Breast epithelium (tissue), 4 donors: ENCODE measurements around the gene STARD10. TPM values are rescaled to one million over a fixed set of nuclear protein-coding genes. Genes with fewer than 3 reads are reported as not detected.

ENCODE experiments used
- DNase-seq, 2 donors: peaks; one replicate each; pipeline ENCODE4 v3.0.0-alpha.2; 2019; ENCODE audit warnings: low spot score in 2 of 2
- H3K27ac ChIP-seq, 2 donors: fragments of 200-600 bp; sonication (generic) in 1 of 2; one replicate each; pipeline ENCODE4 v1.5.1; 2016 to 2019; ENCODE audit warnings: mild to moderate bottlenecking in 1 of 2
- H3K27me3 ChIP-seq, 2 donors: fragments of 200-600 bp; sonication (generic) in 1 of 2; one replicate each; pipeline versions ENCODE4 v1.5.1 to v1.6.0; 2017 to 2019; ENCODE audit warnings: control low read depth in 1 of 2, mild to moderate bottlenecking in 1 of 2
- H3K36me3 ChIP-seq: fragments of 200-600 bp; one replicate; pipeline ENCODE4 v1.5.1; 2019
- H3K4me1 ChIP-seq, 2 donors: fragments of 200-600 bp; sonication (generic); one replicate each; pipeline ENCODE4 v1.5.1; 2016 to 2019; ENCODE audit warnings: control low read depth in 1 of 2
- H3K4me3 ChIP-seq, 3 donors: fragments of 200-600 bp; sonication (generic); 1 replicate in 2 of 3; 2 replicates in 1 of 3; pipeline ENCODE4 v1.5.1; 2016 to 2019; ENCODE audit warnings: mild to moderate bottlenecking in 3 of 3, moderate library complexity in 2 of 3
- H3K9me3 ChIP-seq, 2 donors: fragments of 200-600 bp; sonication (generic) in 1 of 2; one replicate each; pipeline ENCODE4 v1.5.1; 2016 to 2019; ENCODE audit warnings: control low read depth in 1 of 2
- POLR2A ChIP-seq: fragments of 450-650 bp; IDR thresholded peaks from one replicate; pipeline ENCODE4 v1.6.1; 2016; ENCODE audit warnings: antibody characterized with exemption, mild to moderate bottlenecking, moderate library complexity
- POLR2AphosphoS5 ChIP-seq, 3 donors: sonication (generic); formaldehyde crosslinking; IDR thresholded peaks; one replicate each; pipeline ENCODE4 v1.6.1; 2017; ENCODE audit warnings: antibody characterized with exemption in 3 of 3
- intact Hi-C: fragments of 100-400 bp; cut with DNase I; formaldehyde crosslinking; loops from one replicate; pipeline ENCODE4 v1.15.1; 2023; ENCODE audit warnings: low total_unique reads
- total RNA-seq, 3 donors: library from RNA; depleted of rRNA; stranded (reverse); fragments of >200 nt; gene quantifications; one replicate each; pipeline ENCODE4 v1.1.0, GENCODE V29; 2016
- TF ChIP-seq, protein P1 (sequence below), 3 donors: fragments of 450-650 bp; IDR thresholded peaks; one replicate each; pipeline ENCODE4 v1.5.1; 2016 to 2017; ENCODE audit warnings: antibody characterized with exemption in 3 of 3, mild to moderate bottlenecking in 3 of 3, moderate library complexity in 3 of 3

Gene STARD10
- total RNA-seq, 3 donors from 2014 or later: 20.6 to 117 (median 93.7) TPM

DNA sequence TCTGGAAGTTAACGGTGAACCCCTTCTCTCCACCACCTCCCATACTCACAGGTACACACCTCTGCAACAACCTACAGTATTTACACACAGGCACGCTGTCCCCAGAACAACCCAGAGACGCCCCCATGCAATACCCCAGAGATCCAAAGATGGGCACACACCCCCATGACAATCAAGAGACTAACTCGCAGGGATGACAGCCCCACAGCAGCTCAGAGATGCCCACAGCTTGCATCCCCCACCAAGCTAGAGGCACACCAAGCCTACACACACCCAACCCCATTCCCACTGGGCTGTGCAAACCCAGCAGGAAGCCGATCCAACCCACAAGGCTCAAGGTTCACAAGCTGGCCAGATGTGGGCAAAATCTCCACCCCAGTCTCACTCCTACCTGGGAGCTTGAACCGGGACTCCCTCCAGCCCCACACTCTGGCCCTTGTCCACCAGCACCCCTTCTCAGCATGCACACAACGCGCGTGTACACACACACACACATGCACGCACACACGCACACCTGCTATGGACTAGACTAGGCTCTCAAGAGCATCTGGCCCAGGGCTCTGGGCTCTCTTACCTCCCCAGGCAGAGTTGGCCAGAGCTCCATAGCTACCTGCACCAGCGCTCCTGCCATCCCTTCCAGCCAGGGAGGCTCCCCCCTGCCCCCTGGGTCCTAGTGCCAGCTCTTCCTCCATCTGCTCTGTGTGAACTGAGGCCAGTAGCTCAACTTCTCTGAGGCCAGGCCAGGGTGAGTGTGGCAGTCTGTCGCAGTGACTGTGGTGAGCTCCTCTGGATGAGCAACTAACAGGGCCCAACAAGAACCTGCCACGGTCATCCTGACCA, 11.5 kb downstream of the STARD10 start:
- no peaks in the 10 kb centered on the region for H3K27me3 ChIP-seq
- peak overlapping the region; percentile 57 to 92 (median 81) for H3K4me3 ChIP-seq
- H3K36me3 ChIP-seq: no peaks in the 10 kb centered on the region
- peak overlapping the region; percentile 83 to 93 for H3K27ac ChIP-seq
- DNase-seq: no peak
- H3K4me1 ChIP-seq: peaks cover 3 to 17% of the 10 kb centered on the region in 2 donors
- intact Hi-C loops: loop anchor here (10.0 kb wide), 1 partner anchor 58 kb away; no protein-coding TSS in a partner anchor
- no peaks in the 10 kb centered on the region for H3K9me3 ChIP-seq
- TF ChIP-seq POLR2AphosphoS5 (IDR thresholded peaks at IDR 0.05): no peak
- TF ChIP-seq POLR2A: no peak
- TF ChIP-seq, protein P1, sequence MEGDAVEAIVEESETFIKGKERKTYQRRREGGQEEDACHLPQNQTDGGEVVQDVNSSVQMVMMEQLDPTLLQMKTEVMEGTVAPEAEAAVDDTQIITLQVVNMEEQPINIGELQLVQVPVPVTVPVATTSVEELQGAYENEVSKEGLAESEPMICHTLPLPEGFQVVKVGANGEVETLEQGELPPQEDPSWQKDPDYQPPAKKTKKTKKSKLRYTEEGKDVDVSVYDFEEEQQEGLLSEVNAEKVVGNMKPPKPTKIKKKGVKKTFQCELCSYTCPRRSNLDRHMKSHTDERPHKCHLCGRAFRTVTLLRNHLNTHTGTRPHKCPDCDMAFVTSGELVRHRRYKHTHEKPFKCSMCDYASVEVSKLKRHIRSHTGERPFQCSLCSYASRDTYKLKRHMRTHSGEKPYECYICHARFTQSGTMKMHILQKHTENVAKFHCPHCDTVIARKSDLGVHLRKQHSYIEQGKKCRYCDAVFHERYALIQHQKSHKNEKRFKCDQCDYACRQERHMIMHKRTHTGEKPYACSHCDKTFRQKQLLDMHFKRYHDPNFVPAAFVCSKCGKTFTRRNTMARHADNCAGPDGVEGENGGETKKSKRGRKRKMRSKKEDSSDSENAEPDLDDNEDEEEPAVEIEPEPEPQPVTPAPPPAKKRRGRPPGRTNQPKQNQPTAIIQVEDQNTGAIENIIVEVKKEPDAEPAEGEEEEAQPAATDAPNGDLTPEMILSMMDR (IDR thresholded peaks at IDR 0.05): no peak

GRCh38 chr11:72781313-72782080, 12.3 kb downstream of the STARD10 start:
- H3K27me3 ChIP-seq: no peaks in the 10 kb centered on the region
- H3K9me3 ChIP-seq: no peaks in the 10 kb centered on the region
- intact Hi-C loops: loop anchor here (10.0 kb wide), 1 partner anchor 57 kb away; no protein-coding TSS in a partner anchor
- peaks cover 3 to 22% of the 10 kb centered on the region in 2 donors for H3K4me1 ChIP-seq
- no peak for DNase-seq
- TF ChIP-seq, protein P1 (IDR thresholded peaks at IDR 0.05): no peak
- TF ChIP-seq POLR2AphosphoS5 (IDR thresholded peaks at IDR 0.05): no peak
- no peak for TF ChIP-seq POLR2A
- H3K27ac ChIP-seq: peak overlapping the region; percentile 83 to 93
- peak overlapping the region; percentile 57 to 92 (median 81) for H3K4me3 ChIP-seq
- no peaks in the 10 kb centered on the region for H3K36me3 ChIP-seq

- peak; percentile 54 to 71 for DNase-seq
- peak overlapping the region; percentile 57 to 92 (median 81) for H3K4me3 ChIP-seq
- intact Hi-C loops: loop anchor here (10.0 kb wide), 1 partner anchor 56 kb away; no protein-coding TSS in a partner anchor
- H3K27ac ChIP-seq: peak overlapping the region; percentile 83 to 93
- peaks cover 3 to 22% of the 10 kb centered on the region in 2 donors for H3K4me1 ChIP-seq
- no peaks in the 10 kb centered on the region for H3K36me3 ChIP-seq
- H3K27me3 ChIP-seq: no peaks in the 10 kb centered on the region
- no peaks in the 10 kb centered on the region for H3K9me3 ChIP-seq
- TF ChIP-seq POLR2AphosphoS5 (IDR thresholded peaks at IDR 0.05): peak in 2 of 3 donors; percentile 20 to 50
- TF ChIP-seq POLR2A: peak; percentile 22
- TF ChIP-seq, protein P1 (IDR thresholded peaks at IDR 0.05): no peak
Observed at GRCh38 chr11:72781063-72781312, 12.9 kb downstream of the STARD10 start.

GRCh38 chr11:72780296-72781062, 13.4 kb downstream of the STARD10 start:
- Histone ChIP-seq H3K27me3 (no peaks in the 10 kb centered on the region), H3K36me3 (no peaks in the 10 kb centered on the region), H3K9me3 (no peaks in the 10 kb centered on the region), H3K4me3 (peak overlapping the region; percentile 57 to 92 (median 81)), H3K4me1 (peaks cover 3 to 22% of the 10 kb centered on the region in 2 donors), H3K27ac (peak overlapping the region; percentile 83 to 93)
- intact Hi-C loops: loop anchor here (10.0 kb wide), 1 partner anchor 56 kb away; no protein-coding TSS in a partner anchor
- TF ChIP-seq, protein P1 (IDR thresholded peaks at IDR 0.05): no peak
- TF ChIP-seq POLR2AphosphoS5 (IDR thresholded peaks at IDR 0.05): no peak
- no peak for TF ChIP-seq POLR2A
- no peak for DNase-seq
